Sigmoid colon (tissue), 7 donors: ENCODE results near the gene POLR2F. TPM values are rescaled to one million over a fixed set of nuclear protein-coding genes. Genes with fewer than 3 reads are reported as not detected.

Experiments
- polyA plus RNA-seq, 3 donors: library from polyadenylated mRNA; stranded (reverse); fragments of 200-250 nt; gene quantifications; one replicate each; pipeline ENCODE4 v1.2.3, GENCODE V29; 2013
- total RNA-seq, 4 donors: library from RNA; depleted of rRNA; stranded (reverse); fragments of >200 nt; gene quantifications; one replicate each; pipeline ENCODE4 v1.1.0, GENCODE V29; 2016
- donor health status: healthy with polysubstance abuse.
- donor health status: Bipolar disorder and iron deficiency.
- donor health status: healthy.

The POLR2F gene
- total and polyA plus RNA-seq, 7 donors, result 47.9 to 149 (median 96.9) TPM

Other genes with a start within 250 kb of the POLR2F start
- 10 to 100 TPM in 1 of 4 donors, 1 to 10 TPM in 3; 5.1 to 14.1 (median 7.7) TPM for gene GCAT, start 145.8 kb upstream of the POLR2F start, total RNA-seq
- 10 to 100 TPM in 2 of 3 donors, 1 to 10 TPM in 1; 6.0 to 12.3 (median 10.2) TPM for gene GCAT, start 145.8 kb upstream of the POLR2F start, polyA plus RNA-seq
- gene GALR3, start 130.3 kb upstream of the POLR2F start, total RNA-seq, result not detected
- not detected for gene GALR3, start 130.3 kb upstream of the POLR2F start, polyA plus RNA-seq
- gene ANKRD54, start 109.4 kb upstream of the POLR2F start, total RNA-seq, result 10 to 100 TPM; 39.3 to 50.7 (median 45.0) TPM
- gene ANKRD54, start 109.4 kb upstream of the POLR2F start, polyA plus RNA-seq, result 10 to 100 TPM; 12.6 to 25.2 (median 23.0) TPM
- gene EIF3L, start 104.3 kb upstream of the POLR2F start, total RNA-seq, result 100 to 1,000 TPM; 366 to 628 (median 532) TPM
- 100 to 1,000 TPM; 198 to 331 (median 307) TPM for gene EIF3L, start 104.3 kb upstream of the POLR2F start, polyA plus RNA-seq
- gene MICALL1, start 47.4 kb upstream of the POLR2F start, total RNA-seq, result 100 to 1,000 TPM in 1 of 4 donors, 10 to 100 TPM in 3; 23.9 to 109 (median 51.6) TPM
- gene MICALL1, start 47.4 kb upstream of the POLR2F start, polyA plus RNA-seq, result 10 to 100 TPM in 1 of 3 donors, 1 to 10 TPM in 2; 8.4 to 22.5 (median 9.7) TPM
- under 1 TPM in 1 of 4 donors, not detected in 3; 0.36 TPM for gene C22orf23, start 98 bp upstream of the POLR2F start, total RNA-seq
- gene C22orf23, start 98 bp upstream of the POLR2F start, polyA plus RNA-seq, result under 1 TPM in 1 of 3 donors, not detected in 2; 0.15 TPM
- gene SOX10, start 30.9 kb downstream of the POLR2F start, total RNA-seq, result 10 to 100 TPM in 1 of 4 donors, 1 to 10 TPM in 3; 3.8 to 17.5 (median 8.4) TPM
- 1 to 10 TPM in 2 of 3 donors, under 1 TPM in 1; 0.23 to 2.8 (median 1.8) TPM for gene SOX10, start 30.9 kb downstream of the POLR2F start, polyA plus RNA-seq
- gene PICK1, start 103.7 kb downstream of the POLR2F start, total RNA-seq, result 10 to 100 TPM; 14.3 to 21.7 (median 17.2) TPM
- 10 to 100 TPM; 21.0 to 38.9 (median 25.4) TPM for gene PICK1, start 103.7 kb downstream of the POLR2F start, polyA plus RNA-seq
- under 1 TPM in 2 of 4 donors, not detected in 2; 0.55 to 0.71 TPM for gene SLC16A8, start 130.5 kb downstream of the POLR2F start, total RNA-seq
- gene SLC16A8, start 130.5 kb downstream of the POLR2F start, polyA plus RNA-seq, result under 1 TPM in 1 of 3 donors, not detected in 2; 0.20 TPM
- under 1 TPM; 0.16 to 0.71 (median 0.27) TPM for gene BAIAP2L2, start 157.0 kb downstream of the POLR2F start, total RNA-seq
- 10 to 100 TPM; 25.8 to 48.7 (median 34.7) TPM for gene BAIAP2L2, start 157.0 kb downstream of the POLR2F start, polyA plus RNA-seq
- 10 to 100 TPM; 10.7 to 36.2 (median 26.5) TPM for gene PLA2G6, start 228.1 kb downstream of the POLR2F start, total RNA-seq
- gene PLA2G6, start 228.1 kb downstream of the POLR2F start, polyA plus RNA-seq, result 10 to 100 TPM in 1 of 3 donors, 1 to 10 TPM in 2; 6.6 to 21.1 (median 8.6) TPM
- 100 to 1,000 TPM in 1 of 4 donors, 10 to 100 TPM in 3; 15.3 to 104 (median 26.1) TPM for gene MAFF, start 248.3 kb downstream of the POLR2F start, total RNA-seq
- gene MAFF, start 248.3 kb downstream of the POLR2F start, polyA plus RNA-seq, result 10 to 100 TPM; 18.5 to 41.4 (median 35.4) TPM